Hematopoietic multipotent progenitor cell treated with erythropoietin and hydrocortisone succinate and interleukin-3 and kit ligand, for 15 days (in vitro differentiated cells): ENCODE results near the gene KCNT1.

Experiments
- DNase-seq: peaks from one replicate; pipeline ENCODE4 v3.0.0-alpha.2; 2015; ENCODE audit warnings: low spot score

The KCNT1 gene

DNA sequence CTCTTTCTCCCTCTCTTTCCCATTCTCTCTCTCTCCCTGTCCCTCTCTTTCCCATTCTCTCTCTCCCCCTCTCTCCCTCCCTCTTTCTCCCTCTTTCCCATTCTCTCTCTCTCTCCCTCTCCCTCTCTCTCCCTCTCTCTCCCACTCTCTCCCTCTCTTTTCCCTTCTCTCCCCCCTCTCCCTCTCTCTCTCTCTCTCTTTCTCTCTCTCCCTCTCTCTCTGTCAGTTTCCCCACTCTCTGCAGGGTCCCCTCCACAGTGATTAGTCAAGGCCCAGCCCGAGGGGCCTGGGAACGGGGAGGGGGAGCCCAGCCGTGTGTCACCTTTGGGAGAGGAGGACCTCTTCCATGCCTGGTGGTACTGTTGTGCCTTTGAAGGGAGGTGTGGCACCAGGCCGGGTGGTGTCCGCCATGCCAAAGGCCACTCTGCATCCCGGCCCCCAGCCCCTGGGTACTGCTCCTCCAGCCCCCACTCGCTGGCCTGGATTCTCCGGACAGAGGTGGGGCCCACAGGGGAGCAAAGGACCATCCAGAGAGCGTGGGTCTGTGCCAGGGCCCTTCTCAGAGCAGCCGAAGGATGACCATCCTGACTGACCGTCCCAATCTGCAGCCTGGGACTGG lies 25.4 kb downstream of the KCNT1 start:
- no peak for DNase-seq

DNA sequence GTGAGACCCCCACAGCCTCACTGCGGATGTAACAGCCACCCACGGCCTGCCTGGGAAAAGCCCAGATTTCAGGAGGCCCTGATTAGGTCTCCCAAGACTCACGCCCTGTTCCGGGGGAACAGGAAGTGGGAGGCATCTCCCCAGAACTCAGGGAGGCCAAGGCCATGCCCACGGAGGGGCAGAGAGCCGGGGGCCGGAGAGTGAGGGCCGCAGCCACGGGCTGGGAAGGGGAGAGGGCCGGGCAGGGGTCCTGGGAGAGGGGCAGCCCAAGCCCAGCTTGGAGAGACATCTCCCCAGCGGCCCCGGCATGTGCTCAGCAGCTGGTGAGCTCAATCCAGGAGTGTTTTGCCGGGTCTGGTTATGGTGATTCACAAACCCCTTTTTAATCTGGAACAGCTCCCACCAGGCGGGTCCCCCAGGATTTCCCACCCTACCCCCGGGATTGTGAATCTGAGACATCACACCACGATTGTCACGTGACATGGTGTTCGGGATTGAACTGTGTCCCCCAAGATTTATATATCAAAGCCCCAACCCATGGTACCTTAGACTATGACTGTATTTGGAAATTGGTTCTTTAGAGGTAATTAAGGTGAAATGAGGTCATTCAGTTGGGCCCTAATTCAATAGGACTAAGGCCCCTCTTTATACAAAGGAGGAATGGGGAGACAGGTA lies 26.6 kb downstream of the KCNT1 start:
- DNase-seq, result no peak

DNA sequence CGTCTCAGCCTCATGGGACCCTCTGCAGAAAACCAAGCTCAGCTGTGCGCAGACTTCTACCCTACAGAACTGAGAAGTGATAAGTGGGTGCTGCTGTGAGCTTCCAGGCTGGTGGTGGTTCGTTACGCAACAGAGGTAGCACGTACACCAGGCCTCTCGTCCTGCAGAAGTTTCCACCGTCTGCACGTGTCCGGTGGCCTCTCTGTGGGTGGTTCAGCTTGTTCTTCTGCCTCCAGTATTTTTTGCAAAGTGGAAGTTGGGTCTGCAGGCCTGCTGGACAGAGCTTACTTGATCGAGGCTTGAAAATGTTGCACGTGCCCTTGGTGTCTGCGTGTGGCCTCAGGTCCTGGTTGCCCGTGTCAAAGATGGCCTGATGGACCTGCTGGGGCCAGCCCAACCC lies 27.5 kb downstream of the KCNT1 start:
- no peak for DNase-seq

DNA sequence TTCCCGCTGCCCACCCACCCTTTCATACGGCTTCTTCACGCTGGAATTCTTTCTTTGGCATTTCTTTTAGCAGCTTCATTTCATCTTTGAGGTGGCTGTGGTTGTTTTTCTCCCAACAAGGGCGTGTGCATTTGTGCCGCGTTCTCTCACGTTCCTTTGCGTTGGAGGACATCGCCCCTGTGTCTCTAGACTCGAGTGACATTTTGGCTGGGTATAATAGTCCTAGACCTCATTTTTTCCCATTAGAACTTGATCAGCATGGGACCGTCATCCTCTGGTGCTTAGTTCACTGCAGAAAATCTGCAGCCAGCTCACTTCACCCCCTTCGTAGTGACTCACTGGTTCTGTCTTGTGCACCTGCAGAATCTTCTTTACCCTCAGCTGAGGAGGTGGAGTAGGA lies 29.5 kb downstream of the KCNT1 start:
- no peak for DNase-seq

DNA sequence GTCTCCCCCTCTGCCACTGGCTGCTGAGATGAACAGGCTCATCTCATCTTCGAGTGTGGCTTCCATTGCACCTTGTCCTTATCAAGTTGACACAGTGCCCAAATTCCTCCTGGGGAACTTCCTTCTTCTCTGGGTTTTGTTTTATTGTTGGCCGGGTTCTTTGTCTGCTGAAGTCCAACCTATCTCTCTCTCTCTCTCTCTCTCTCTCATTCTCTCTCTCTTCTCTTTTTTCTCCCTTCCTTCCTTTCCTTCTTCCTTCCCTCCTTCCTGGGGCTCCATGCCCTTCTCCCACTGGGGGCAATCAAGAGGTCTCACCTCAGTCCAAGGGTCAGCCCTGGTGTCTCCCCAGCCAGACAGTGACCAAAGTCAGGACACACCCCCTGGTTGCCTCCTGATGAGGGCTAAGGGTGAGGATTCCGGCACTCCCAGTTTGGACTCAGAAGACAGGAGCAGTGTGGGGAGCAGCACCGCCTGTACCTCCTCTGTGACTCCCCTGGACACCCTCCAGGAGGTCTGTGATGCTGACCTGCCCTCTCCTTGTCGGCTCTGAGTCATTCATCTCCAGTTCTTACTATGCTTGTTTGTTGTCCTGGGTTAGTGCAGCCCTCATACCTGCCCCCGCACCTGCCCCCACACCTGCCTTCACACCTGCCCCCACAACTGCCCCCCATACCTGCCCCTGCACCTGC lies 30.7 kb downstream of the KCNT1 start:
- no peak for DNase-seq

DNA sequence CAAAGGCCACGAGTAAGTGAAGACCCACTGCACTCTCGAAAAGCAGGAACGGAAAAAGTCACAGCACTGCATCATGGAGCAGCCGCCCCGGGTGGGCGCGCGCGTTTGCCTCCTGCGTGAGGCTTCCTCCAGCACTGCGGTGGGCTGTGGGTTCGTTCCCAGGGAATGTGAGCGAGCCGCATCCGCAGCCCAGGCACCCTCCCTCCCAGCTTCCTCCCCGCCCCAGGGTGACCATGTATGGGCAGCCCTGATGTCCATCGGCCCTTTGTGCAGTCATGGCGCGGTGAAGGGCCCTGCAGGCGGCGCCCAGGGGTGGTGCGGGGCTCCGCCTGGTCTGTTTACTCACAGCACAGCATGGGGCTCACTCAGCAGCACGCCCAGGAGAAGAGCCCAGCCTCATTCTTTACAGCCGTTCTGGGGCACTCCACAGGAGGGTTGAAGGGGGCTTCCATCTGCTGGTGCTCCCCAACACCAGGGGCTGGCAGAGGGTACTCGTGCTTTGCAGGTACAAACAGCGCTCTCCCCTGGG lies 32.7 kb downstream of the KCNT1 start:
- DNase-seq, result no peak

DNA sequence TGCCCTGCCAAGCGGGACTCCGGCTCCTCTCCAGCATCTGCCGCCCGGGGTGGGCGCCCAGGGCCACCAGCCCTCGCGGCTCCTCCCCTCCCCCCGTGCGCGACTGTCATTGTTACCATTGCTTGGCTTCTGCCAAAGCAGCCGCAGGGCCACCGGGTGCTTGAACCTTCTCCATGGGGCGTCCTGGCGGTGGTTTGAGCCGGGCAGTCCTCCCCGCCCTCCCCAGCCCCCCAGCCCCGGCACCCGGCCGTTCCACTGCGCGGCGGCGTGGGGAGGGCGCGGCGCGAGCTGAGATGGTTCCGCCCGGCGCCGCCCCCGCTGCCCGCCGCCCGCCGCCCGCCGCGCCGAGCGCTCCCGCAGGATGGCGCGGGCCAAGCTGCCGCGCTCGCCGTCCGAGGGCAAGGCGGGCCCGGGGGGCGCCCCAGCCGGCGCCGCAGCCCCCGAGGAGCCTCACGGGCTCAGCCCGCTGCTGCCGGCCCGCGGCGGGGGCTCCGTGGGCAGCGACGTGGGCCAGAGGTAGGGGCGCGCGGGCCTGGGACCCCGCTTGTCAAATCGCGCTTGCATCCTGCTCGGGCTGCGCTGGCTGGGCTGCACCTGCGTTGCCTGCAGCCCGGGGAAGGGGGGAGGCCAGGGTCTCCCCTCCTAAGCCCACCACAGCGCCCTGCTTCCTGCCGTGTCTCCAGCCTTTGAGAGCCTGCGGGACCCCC lies 34.4 kb downstream of the KCNT1 start:
- no peak for DNase-seq

DNA sequence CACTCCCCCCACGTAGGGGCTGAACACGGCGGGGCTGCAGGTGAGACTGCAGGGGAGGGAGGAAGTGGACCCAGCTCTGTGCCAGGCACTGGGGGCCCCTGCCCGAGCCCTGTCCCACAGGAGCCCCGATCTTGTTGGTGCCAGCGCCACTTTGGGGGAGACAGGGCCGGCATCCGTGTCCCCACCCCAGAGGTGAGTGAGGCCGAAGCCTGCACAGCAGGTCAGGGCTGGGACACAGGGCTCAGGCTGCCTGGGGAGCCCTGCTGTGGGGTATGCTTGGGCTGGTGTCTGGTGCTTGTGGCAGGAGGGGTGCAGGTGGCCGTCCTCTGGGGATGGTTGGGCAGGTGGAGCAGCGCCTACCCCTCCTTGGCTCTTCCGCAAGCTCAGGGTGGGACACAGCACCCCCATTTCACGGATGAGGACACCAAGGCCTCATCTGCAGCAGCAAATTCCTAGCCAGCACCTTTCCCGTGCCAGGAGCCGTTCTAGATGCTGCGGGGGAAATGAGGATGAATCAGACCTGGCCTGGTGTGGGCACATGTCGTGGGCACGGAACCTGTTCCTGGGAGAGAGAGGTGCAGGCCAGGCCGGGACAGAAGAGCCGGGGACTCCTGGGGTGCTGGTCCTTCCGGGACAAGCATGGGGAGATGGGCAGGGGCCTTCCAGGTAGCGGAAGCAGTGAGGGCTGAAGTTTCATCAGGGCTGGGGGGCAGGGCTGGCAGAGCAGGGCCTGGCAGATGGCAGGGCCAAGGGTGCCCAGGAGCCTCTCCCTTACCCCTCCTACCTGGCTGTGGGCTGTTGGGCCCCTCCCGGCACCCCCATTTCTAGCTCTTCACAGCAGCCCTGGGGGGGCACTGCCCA lies 35.2 kb downstream of the KCNT1 start:
- no peak for DNase-seq

DNA sequence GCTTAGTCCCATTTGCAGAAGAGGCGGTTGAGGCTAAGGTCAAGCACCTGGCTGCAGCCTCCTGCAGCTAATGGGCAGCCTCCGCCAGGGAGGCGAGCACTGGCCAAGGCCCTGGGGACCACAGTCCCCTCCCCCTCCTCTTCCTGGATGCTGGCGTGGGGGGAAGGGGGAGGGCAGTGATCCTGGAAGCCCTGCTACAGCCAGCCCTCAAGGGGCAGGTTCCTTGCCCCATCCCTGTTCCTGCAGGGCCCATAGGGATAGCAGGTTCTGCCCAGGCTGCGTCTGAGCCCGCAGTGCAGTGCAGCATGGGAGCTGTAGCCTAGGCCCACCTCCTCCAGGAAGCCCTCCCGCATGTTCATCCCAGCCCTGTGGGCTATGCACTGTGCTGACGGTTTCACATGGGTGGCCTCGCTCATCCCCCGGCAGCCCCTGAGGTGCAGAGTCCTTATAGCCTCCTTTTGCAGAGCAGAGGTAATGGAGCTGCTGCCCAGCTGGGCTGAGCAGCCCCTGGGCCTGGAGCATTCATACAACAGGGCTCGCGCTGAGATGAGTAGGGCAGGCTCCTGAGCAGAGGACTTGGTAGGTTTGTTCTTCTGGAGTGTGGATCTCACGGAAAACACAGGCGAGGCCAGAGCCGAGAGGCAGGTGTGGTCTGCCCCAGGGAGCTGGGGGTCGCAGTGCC lies 36.0 kb downstream of the KCNT1 start:
- DNase-seq, result no peak

DNA sequence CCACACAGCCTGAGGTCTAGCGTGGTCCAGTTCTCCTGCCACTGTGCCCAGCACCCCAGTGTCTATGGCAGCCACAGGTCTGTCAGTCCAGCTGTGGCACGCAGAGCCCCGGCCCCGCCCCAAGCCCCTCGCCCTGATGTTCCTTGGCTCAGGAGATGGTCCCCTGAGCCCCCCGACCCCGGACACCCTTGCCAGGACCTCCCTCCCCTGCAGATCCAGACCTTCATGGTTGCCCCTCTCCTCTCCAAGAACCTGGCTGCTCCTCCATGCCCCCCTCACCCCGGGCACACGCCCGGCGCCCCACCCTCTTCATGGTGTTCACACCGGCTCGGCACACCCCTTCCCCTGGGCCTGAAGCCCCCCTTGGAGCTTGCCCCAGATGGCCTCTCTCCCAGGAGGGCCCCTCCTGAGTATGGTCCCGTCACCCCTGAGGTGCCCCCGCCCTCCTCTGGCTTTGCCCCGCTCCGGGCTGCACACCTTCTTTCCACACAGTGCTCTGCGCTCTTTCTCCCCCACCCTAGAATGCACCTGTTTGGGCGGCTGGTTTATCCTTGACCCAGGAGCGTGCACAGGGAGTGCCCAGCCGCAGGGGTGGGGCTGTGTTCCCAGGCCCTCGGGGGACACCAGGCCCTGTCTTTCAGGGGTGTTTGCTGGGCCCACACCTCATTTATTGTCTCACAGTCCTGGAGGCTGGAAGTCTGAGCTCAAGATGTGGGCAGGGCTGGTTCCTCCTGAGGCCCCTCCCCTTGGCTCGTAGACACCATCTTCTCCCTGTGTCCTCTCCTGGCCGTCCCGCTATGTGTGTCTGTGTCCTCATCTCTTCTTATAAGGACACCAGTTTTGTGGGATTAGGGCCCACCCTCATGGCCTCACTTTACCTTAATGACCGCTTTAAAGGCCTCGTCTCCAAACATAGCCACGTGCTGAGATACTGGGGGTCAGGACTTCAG lies 37.6 kb downstream of the KCNT1 start:
- DNase-seq, result no peak

DNA sequence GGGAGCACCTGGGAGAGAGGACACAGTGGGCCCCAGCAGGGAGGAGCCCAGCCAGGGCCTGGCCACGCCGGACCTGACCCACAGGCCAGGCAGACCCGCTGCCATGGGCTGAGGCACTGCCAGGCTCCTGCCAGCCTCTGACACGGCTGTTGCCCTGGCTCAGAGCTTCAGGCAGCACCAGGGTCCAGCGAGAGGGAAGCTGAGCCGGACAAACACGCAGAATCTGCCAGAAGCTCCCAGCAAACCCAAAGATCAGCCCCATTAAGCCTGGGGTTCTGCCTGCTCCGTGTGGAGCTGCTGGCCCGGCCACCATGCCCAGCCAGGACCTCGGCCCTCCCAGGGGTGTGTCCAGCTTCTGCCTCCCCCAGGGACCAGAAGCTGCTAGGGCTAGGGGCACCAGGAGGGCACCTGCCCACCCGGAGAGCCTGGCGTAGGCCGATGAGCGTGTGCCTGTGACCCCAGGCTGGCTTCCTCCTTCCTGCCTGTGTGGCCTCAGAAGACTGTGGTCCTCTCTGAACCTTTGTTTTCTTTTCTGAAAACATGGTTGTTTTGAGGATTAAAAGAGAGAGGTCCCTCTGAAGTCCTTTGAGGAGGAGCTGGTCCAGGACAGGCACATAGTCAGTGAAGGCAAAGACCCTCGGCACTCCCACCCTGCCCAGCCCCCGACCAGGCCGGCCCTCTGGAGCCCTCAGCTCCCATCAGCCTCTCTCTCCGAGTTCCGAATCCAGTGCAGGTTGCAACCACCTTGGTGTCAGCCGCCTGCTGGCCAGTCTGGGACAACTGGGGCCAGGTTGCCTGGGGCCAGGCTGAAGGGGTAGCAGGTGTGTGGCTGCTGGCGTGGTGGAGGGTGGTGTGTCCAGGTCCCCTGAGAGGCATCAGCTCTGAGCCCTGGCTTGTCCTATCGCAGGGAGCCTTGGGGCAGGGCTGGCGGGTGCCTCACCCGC lies 39.6 kb downstream of the KCNT1 start:
- no peak for DNase-seq

DNA sequence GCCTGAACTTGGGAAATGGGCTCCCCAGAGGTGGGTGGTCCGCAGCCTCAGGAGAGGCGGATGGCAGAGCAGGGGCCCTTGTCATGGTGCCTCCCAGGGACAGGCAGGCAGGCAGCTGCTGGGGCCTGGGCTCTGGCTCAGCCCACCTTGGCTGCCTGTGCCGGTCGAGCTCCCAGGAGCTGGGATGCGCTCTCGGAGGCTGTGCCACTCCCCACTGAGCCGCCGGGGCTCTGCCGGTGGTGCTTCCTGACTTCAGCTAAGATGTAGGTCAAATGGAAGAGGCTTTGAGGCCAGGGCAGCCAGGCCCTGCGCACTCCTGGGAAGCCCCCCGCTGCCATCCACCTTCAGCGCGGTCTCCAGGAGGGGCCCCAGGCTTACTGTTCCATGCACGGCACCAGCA lies 41.0 kb downstream of the KCNT1 start:
- DNase-seq, result no peak

DNA sequence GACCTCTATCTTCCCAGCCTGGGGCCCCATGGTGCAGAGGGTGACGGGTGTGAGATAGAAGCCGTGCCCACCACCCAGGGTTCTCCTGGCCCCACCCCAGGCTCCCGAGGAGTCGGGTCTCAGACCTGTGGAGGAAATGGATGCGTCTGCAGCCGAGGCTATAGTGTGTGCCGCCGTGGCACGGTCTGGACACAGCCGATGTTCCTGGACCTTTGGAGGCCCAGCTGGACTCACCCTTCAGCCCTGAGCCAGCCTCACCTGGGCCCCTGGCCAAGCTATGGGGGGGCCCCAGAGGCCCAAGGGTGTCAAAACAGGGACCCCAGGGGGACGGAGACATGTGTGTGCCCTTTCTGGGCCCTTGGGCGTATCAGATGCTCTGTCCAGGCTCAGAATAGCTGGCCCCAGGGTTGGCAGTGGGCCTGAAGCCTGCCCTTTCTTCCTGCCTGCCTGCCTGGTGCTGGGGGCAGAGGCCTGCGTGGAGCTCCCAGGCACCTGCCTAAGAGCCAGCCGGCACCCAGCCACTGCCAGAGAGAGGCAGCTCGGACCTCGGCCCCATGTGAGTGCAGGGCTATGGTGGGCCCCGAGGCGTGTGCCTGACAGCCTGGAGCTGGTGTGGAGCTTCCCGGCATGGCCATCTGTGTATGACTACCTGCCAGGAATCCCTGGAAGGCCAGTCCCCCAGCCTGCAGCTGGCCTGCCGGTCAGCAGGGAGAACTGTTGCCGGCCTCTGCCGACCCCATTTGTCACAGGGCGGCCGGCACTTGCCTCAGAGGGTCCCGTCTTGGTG lies 41.8 kb downstream of the KCNT1 start:
- DNase-seq, result no peak

DNA sequence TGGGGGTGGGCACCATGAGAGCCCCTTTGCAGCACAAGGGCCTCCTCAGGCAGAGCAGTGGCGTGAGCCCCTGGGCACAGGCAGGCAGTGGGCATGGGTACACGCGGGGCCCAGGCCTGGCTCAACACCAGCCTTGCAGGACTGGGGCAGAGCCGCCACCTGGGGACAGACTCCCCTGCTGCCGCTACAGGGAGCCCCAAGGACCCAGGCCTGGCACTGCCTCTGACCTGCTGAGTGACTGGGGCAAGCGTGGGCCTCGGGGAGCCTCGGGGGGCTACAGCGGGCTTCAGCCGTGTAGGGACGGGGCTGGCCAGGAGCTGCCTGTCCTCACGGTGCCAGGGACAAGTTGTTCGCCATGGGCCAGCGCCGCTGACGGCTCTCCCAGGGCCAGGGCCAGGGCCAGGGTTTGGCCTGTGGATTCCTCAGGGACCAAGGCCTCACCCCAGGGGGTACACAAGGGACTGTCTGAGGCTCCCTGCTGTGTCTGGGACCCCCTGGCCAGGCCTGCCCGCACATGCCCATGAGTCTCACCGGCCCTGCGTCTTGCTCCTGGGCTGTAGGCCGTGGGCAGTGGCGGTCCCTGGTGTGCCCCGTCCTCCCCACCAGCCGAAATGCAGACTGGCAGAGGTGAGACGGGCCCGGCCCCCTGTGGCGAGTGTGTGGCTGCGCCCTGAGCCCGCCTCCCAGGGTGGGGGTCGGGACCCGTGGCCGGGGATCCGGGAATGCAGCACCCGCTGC lies 42.5 kb downstream of the KCNT1 start:
- DNase-seq, result no peak

DNA sequence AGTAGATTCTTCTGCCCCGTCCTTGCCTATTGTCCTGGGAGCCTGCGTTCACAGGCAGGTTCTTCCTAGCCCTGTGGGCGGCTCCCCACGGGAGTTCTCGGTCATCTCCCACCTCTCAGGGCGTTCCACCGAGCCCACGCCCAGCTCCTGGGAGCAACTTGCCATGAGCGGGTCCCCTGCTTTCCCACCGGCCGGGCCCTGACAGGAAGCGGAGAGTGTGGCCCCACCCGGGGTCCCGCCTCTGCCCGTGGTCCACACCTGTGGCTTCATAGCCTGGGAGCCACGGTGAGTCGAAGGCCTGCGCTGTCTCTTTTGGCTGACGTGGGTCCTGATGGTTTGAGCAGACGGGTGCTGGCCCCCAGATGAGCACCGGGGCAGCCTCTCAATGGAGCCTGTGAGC lies 43.2 kb downstream of the KCNT1 start:
- DNase-seq, result no peak

DNA sequence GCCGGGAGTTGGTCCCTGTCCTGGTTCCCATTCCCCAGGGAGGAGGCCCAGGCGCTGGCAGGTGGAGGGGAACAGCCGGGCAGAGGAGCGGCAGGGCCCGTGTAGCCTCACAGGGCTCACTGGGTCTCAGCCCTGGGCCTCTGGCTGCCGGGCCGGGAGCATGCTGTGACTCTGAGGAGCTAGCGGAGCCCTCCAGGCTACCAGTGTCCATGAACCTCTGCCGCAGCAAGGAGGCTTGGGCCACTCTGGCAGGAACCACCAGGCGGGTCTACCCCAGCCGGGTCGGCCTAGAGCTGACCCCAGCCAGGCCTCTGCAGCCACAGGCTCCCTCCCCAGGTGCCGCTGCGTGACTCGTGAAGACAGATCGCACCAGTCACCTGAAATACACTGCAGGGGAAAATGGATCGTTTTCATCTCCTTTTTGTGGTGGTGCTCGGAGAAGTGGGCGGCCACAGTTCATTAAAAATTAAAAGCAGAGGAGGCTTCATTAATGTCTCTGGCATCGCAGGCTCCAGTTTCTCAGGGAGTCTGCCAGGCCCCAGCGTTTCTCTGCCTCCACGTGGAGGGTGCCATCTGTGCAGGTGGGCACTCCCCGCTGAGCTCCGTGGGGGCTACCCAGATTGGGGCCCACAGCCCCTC lies 43.8 kb downstream of the KCNT1 start:
- no peak for DNase-seq

DNA sequence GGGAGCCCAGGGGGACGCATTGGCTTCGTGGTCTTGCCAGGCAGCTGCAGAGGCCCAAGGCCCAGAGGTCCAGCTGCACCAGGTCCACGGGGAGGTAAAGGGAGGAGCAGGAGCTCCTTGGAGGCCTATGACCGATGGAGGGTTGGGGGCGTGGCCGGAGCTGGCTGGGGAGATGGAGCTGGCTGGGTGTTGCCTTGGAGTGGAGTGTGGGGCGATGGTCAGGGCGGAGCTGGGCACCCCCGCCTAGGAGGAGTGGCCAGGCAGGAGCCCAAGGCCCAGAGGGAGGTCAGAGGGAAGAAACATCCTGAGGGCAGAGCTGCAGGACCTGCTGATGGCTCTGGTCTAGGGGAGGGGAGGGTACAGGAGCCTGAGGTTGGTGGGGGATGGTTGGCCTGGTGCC lies 44.6 kb downstream of the KCNT1 start:
- DNase-seq, result no peak
